Heart right ventricle (tissue), 16 donors: ENCODE measurements around the gene SLC16A2. TPM values are rescaled to one million over a fixed set of nuclear protein-coding genes. Genes with fewer than 3 reads are reported as not detected.

ENCODE experiments used
- ATAC-seq, 8 donors: fragments of 200-7000 bp; cut with Tn5 transposase; one replicate each; pipeline ENCODE4 v1.9.1; 2020; ENCODE audit warnings: mild to moderate bottlenecking in 8 of 8, moderate library complexity in 8 of 8, moderate number of reproducible peaks in 1 of 8
- DNase-seq, 2 donors: peaks; one replicate each; pipeline ENCODE4 v3.0.0-alpha.2; 2020
- H3K27ac ChIP-seq, 10 donors: fragments of 200-600 bp; sonication (generic) in 2 of 10; one replicate each; pipeline versions ENCODE4 v1.5.0 to v1.8.0; 2020 to 2022; ENCODE audit warnings: mild to moderate bottlenecking in 3 of 10
- H3K27me3 ChIP-seq, 7 donors: fragments of 200-600 bp; one replicate each; pipeline ENCODE4 v1.8.0; 2021 to 2022; ENCODE audit warnings: mild to moderate bottlenecking in 2 of 7
- H3K36me3 ChIP-seq, 9 donors: fragments of 200-600 bp; sonication (generic) in 1 of 9; one replicate each; pipeline versions ENCODE4 v1.5.0 to v1.8.0; 2020 to 2022; ENCODE audit warnings: mild to moderate bottlenecking in 2 of 9
- H3K4me1 ChIP-seq, 9 donors: fragments of 200-600 bp; sonication (generic) in 1 of 9; one replicate each; pipeline versions ENCODE4 v1.5.0 to v1.8.0; 2020 to 2022; ENCODE audit warnings: mild to moderate bottlenecking in 4 of 9
- H3K4me3 ChIP-seq, 10 donors: fragments of 200-600 bp; sonication (generic) in 2 of 10; one replicate each; pipeline versions ENCODE4 v1.5.0 to v1.8.0; 2020 to 2022; ENCODE audit warnings: mild to moderate bottlenecking in 7 of 10, moderate library complexity in 2 of 10
- H3K9me3 ChIP-seq, 11 donors: fragments of 200-600 bp in 10 of 11; sonication (generic) in 2 of 11; one replicate each; pipeline versions ENCODE4 v1.5.0 to v1.8.0; 2013 to 2022; ENCODE audit warnings: mild to moderate bottlenecking in 2 of 11, control low read depth in 1 of 11, moderate library complexity in 1 of 11
- CTCF ChIP-seq, 9 donors: fragments of 200-600 bp; sonication (generic) in 2 of 9; IDR thresholded peaks; one replicate each; pipeline versions ENCODE4 v1.5.0 to v1.8.0; 2021 to 2022; ENCODE audit warnings: antibody characterized with exemption in 9 of 9, mild to moderate bottlenecking in 5 of 9, moderate library complexity in 1 of 9
- WGBS, 2 donors: extraction: QIAGEN DNeasy Blood & Tissue Kit; methylation state at CpG; one replicate each; pipeline ENCODE4 v1.1.7; 2013; ENCODE audit warnings: inconsistent platforms in 1 of 2; 5-methylcytosine and 5-hydroxymethylcytosine counted together
- intact Hi-C, 10 donors: fragments of 100-400 bp; cut with DNase I; formaldehyde crosslinking; loops; one replicate each; pipeline versions ENCODE4 v1.11.1 to v1.14.2; 2022
- polyA plus RNA-seq, 2 donors: library from polyadenylated mRNA; stranded (reverse); fragments of 200-250 nt; gene quantifications; one replicate each; pipeline ENCODE4 v1.2.3, GENCODE V29; 2013
- total RNA-seq, 10 donors: library from RNA; stranded (reverse); fragmentation: NEBNext Ultra II Directional in 3 of 10; extraction: Animal tissue kit (Norgen Biotek cat#: 25700) in 3 of 10; gene quantifications; one replicate each; pipeline versions ENCODE4 v1.2.1 to v1.2.4, GENCODE V29; 2021 to 2023
- donor health status: Arrhythmogenic right ventricular cardiomyopathy.
- donor health status: ischemic (EF 13 %, LVEDD 7.1; RV severe dilation, severe dysfunction).
- donor health status: healthy with polysubstance abuse.
- donor health status: DM: no; HTN: yes; CAD: no.
- donor health status: DM: no; HTN: no; CAD: no.
- donor health status: ischemic (EF 25% LVEDD 6.9; RV normal size, moderate dysfunction).
- donor health status: ischemic (EF 25% LVEDD 5.7; RV mildly dilated, moderate dysfunction).
- donor health status: healthy.
- donor health status: DM: yes; HTN: yes; CAD: no.
- donor health status: Ischemic cardiomyopathy.
- donor health status: ischemic (EF 35%, LVEDD 5.7; RV mildly dilated, moderate dysfunction).
- donor health status: nonischemic (EF 11% LVEDD 7.7; RV severe dilation, severe dysfunction).
- donor health status: DM: yes; HTN: yes; CAD: no.
- donor health status: PGD.
- donor health status: ischemic (EF 29% LVEDD 5.4; RV normal size, mild dysfunction).
- donor health status: nonischemic (EF 23%, LVEDD 6.1; RV moderate dilation, normal function).

Gene SLC16A2
- total and polyA plus RNA-seq, 12 donors = 2.4 to 12.6 (median 6.5) TPM

GRCh38 chrX:74445099-74445498 lies 23.8 kb downstream of the SLC16A2 start:
- no peak overlapping the region for H3K27ac ChIP-seq
- H3K36me3 ChIP-seq = no peaks in the 10 kb centered on the region
- no peak overlapping the region for H3K4me3 ChIP-seq
- H3K4me1 ChIP-seq = no peaks in the 10 kb centered on the region
- TF ChIP-seq CTCF (IDR thresholded peaks at IDR 0.05) = no peak
- 55 to 61% methylated on average over 6 of the region's 6 CpGs for WGBS, 2 donors
- H3K27me3 ChIP-seq = peaks cover 0 to 7% (median 0%) of the 10 kb centered on the region in 7 donors
- no peak for DNase-seq
- no peaks in the 10 kb centered on the region for H3K9me3 ChIP-seq
- intact Hi-C loops = no loop called here
- no peak for ATAC-seq

- ATAC-seq = no peak
- no peak overlapping the region for H3K4me3 ChIP-seq
- H3K36me3 ChIP-seq = no peaks in the 10 kb centered on the region
- WGBS, 2 donors = 91 to 100% methylated on average over 1 of the region's 1 CpG
- TF ChIP-seq CTCF (IDR thresholded peaks at IDR 0.05) = no peak
- DNase-seq = no peak
- H3K27ac ChIP-seq = no peak overlapping the region
- peaks cover 0 to 12% (median 0%) of the 10 kb centered on the region in 9 donors for H3K4me1 ChIP-seq
- no peaks in the 10 kb centered on the region for H3K9me3 ChIP-seq
- peaks cover 0 to 7% (median 0%) of the 10 kb centered on the region in 7 donors for H3K27me3 ChIP-seq
- intact Hi-C loops = no loop called here
Observed at GRCh38 chrX:74446876-74447275, 25.6 kb downstream of the SLC16A2 start.

- TF ChIP-seq CTCF (IDR thresholded peaks at IDR 0.05) = no peak
- ATAC-seq (no peak), DNase-seq (no peak)
- Histone ChIP-seq H3K36me3 (no peaks in the 10 kb centered on the region), H3K4me3 (no peak overlapping the region), H3K4me1 (peaks cover 0 to 16% (median 0%) of the 10 kb centered on the region in 9 donors), H3K27me3 (peaks cover 0 to 7% (median 0%) of the 10 kb centered on the region in 7 donors), H3K9me3 (no peaks in the 10 kb centered on the region), H3K27ac (no peak overlapping the region)
- 97% methylated on average over 5 of the region's 5 CpGs for WGBS, 2 donors
- intact Hi-C loops = no loop called here
Observed at GRCh38 chrX:74448669-74449068, 27.4 kb downstream of the SLC16A2 start.

GRCh38 chrX:74449322-74449936 lies 28.1 kb downstream of the SLC16A2 start:
- no peak for TF ChIP-seq CTCF (IDR thresholded peaks at IDR 0.05)
- Histone ChIP-seq H3K36me3 (no peaks in the 10 kb centered on the region), H3K27ac (no peak overlapping the region), H3K4me1 (peaks cover 0 to 16% (median 0%) of the 10 kb centered on the region in 9 donors), H3K27me3 (peaks cover 0 to 7% (median 0%) of the 10 kb centered on the region in 7 donors), H3K4me3 (no peak overlapping the region), H3K9me3 (no peaks in the 10 kb centered on the region)
- ATAC-seq = no peak
- DNase-seq = no peak
- intact Hi-C loops = no loop called here
- WGBS, 2 donors = 95 to 96% methylated on average over 2 of the region's 2 CpGs
